Measurements from ENCODE around the gene MARS2. TPM values are rescaled to one million over a fixed set of nuclear protein-coding genes. Genes with fewer than 3 reads are reported as not detected.
A peak's percentile ranks its signal among the peaks of the same experiment; 100 is the strongest.

The MARS2 gene
- total RNA-seq, 6 experiments from 2014 or later: 3.6 to 6.9 (median 4.3) TPM

DNA sequence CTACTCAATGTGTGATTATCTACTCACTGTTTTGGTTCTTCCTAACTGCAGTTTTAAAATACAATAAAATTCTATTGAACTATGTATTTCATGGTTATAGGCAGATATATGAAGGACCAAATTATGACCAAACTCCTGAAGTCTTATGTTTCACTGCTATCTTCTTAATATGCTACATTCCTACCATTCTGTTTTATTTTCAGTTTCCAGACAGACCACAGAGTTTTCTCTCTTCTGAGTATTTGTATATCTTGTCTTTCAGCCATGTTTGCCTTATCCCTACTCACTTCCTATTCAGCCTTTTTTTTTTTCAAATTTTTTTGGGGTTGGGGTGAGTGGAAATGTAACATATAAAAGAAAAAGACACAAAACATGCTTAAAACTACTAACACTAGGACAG, 36.1 kb upstream of the MARS2 start:
- DNase-seq: no peak
- H3K4me1 Mint-ChIP-seq (ENCODE audit: low read depth): no peaks in the 10 kb centered on the region
- TF ChIP-seq, protein P1, sequence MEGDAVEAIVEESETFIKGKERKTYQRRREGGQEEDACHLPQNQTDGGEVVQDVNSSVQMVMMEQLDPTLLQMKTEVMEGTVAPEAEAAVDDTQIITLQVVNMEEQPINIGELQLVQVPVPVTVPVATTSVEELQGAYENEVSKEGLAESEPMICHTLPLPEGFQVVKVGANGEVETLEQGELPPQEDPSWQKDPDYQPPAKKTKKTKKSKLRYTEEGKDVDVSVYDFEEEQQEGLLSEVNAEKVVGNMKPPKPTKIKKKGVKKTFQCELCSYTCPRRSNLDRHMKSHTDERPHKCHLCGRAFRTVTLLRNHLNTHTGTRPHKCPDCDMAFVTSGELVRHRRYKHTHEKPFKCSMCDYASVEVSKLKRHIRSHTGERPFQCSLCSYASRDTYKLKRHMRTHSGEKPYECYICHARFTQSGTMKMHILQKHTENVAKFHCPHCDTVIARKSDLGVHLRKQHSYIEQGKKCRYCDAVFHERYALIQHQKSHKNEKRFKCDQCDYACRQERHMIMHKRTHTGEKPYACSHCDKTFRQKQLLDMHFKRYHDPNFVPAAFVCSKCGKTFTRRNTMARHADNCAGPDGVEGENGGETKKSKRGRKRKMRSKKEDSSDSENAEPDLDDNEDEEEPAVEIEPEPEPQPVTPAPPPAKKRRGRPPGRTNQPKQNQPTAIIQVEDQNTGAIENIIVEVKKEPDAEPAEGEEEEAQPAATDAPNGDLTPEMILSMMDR (IDR thresholded peaks at IDR 0.05): no peak
- no peaks in the 10 kb centered on the region; the same call in 1 of the 2 replicates for H3K9me3 Mint-ChIP-seq
- H3K36me3 Mint-ChIP-seq (ENCODE audit: low read depth): no peaks in the 10 kb centered on the region
- no peaks in the 10 kb centered on the region for H3K27me3 Mint-ChIP-seq (ENCODE audit: insufficient read depth)
- H3K27ac Mint-ChIP-seq: no peak overlapping the region
- H3K4me3 Mint-ChIP-seq: no peak overlapping the region

DNA sequence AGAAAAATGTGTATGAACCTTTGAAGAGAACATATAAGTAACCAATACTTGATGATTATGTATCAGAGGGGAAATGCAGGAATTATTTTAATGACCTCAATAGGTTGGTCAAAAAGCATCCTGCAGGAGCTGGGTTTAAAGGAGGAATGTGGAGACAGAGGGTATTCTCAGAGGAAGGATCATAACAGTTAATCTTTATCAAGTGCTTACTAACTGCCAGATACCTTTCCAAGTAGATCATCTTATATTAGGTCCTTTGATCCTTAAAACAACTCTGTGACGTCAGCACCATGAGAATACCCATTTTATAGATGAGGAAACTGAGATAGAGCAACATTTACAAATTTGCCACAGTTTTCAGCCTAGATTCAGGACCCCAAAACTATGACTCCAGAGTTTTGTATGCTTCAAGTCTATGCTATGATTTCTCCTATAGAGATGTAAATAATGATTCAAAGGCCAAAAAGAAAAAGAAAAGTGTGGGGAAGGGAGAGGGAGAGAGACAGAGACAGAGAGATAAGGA, 32.7 kb upstream of the MARS2 start:
- H3K27ac Mint-ChIP-seq: no peak overlapping the region
- peaks cover 28% of the 10 kb centered on the region for H3K4me1 Mint-ChIP-seq (ENCODE audit: low read depth)
- H3K27me3 Mint-ChIP-seq (ENCODE audit: insufficient read depth): no peaks in the 10 kb centered on the region
- no peak overlapping the region for H3K4me3 Mint-ChIP-seq
- H3K36me3 Mint-ChIP-seq (ENCODE audit: low read depth): no peaks in the 10 kb centered on the region
- no peak for DNase-seq
- H3K9me3 Mint-ChIP-seq: no peaks in the 10 kb centered on the region
- TF ChIP-seq, protein P1 (IDR thresholded peaks at IDR 0.05): no peak

- Mint-ChIP-seq H3K9me3 (no peaks in the 10 kb centered on the region), H3K36me3 (ENCODE audit: low read depth) (no peaks in the 10 kb centered on the region), H3K27ac (no peak overlapping the region), H3K4me1 (ENCODE audit: low read depth) (peaks cover 30% of the 10 kb centered on the region), H3K27me3 (ENCODE audit: insufficient read depth) (no peaks in the 10 kb centered on the region), H3K4me3 (no peak overlapping the region)
- DNase-seq: no peak
- TF ChIP-seq, protein P1 (IDR thresholded peaks at IDR 0.05): no peak
Measured at GRCh38 chr2:197673106-197673505, 32.1 kb upstream of the MARS2 start.

DNA sequence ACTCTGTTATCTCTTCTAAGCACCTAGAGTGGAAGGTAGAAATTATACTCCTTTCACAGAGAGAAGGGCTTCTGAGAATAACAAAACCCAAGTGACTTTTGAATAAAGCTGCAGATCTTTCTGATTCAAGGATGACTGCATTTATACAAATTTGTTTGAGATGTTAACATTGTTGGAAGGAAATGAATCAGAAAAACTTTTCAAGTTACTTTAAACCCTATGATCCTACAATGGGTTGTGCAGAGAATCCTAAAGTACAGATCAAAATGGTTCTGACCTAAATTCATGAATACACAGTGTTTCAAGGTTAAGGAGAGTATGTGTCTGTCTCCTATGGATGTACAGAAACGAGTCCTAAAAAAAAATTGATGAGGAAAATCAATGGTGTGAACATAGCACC, 31.6 kb upstream of the MARS2 start:
- H3K9me3 Mint-ChIP-seq: no peaks in the 10 kb centered on the region
- peaks cover 30% of the 10 kb centered on the region for H3K4me1 Mint-ChIP-seq (ENCODE audit: low read depth)
- H3K27me3 Mint-ChIP-seq (ENCODE audit: insufficient read depth): no peaks in the 10 kb centered on the region
- no peaks in the 10 kb centered on the region for H3K36me3 Mint-ChIP-seq (ENCODE audit: low read depth)
- no peak overlapping the region for H3K27ac Mint-ChIP-seq
- DNase-seq: no peak
- TF ChIP-seq, protein P1 (IDR thresholded peaks at IDR 0.05): no peak
- H3K4me3 Mint-ChIP-seq: no peak overlapping the region

DNA sequence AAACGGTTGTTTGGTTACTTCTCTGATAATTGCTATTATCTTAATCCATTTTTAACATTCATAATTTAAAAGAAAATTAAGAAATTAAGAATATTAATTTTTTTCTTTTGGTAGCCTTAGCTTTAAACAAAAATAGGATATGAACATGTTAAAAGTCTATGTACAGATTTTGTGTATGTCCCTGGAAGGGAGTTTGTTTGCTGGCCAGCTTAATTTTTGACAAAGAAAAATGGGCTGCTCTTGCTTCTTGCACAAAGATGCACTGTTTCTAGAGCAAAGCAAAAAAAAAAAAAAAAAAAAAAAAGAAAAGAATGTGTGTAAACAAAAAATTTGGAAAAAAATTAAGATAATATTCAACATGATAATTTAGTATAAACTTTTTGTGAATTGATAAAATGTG, 31.1 kb upstream of the MARS2 start:
- Mint-ChIP-seq H3K4me3 (no peak overlapping the region), H3K9me3 (no peaks in the 10 kb centered on the region), H3K27ac (no peak overlapping the region), H3K36me3 (ENCODE audit: low read depth) (no peaks in the 10 kb centered on the region), H3K4me1 (ENCODE audit: low read depth) (peaks cover 30% of the 10 kb centered on the region), H3K27me3 (ENCODE audit: insufficient read depth) (no peaks in the 10 kb centered on the region)
- DNase-seq: no peak
- TF ChIP-seq, protein P1 (IDR thresholded peaks at IDR 0.05): no peak

DNA sequence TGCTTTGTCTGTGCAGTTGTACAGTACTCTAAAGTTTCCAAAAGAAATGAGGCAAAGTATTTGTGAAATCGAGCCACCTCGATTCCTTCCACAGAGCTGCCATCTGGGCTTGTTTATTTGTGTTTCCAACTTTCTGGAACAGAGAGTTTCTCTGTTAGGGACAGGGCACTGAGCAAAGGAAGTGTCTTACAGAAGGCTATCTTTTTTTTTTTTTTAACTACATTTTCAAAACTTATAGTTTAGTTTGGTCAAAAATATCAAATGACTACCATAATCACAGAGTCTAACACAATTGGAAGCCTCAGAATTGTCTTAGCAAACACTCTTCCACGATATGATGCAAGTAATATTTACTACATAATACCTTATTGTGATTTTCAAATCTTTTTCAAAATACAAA, 30.6 kb upstream of the MARS2 start:
- no peak for DNase-seq
- H3K4me1 Mint-ChIP-seq (ENCODE audit: low read depth): peaks cover 30% of the 10 kb centered on the region
- no peaks in the 10 kb centered on the region for H3K27me3 Mint-ChIP-seq (ENCODE audit: insufficient read depth)
- TF ChIP-seq, protein P1 (IDR thresholded peaks at IDR 0.05): no peak
- H3K36me3 Mint-ChIP-seq (ENCODE audit: low read depth): no peaks in the 10 kb centered on the region
- H3K9me3 Mint-ChIP-seq: no peaks in the 10 kb centered on the region
- H3K4me3 Mint-ChIP-seq: peak overlapping the region; percentile 80
- no peak overlapping the region; the same call in 1 of the 2 replicates for H3K27ac Mint-ChIP-seq

Measured in HFFc6 (cell line).